Measurements from ENCODE around the gene XPC.

Gene XPC

GRCh38 chr3:14157951-14158350, 20.4 kb downstream of the XPC start:
- Histone ChIP-seq H3K27ac (ENCODE audit: low read length) (no peak overlapping the region), H3K79me2 (ENCODE audit: insufficient read depth, low read length) (no peaks in the 10 kb centered on the region), H3K4me3 (ENCODE audit: low read depth in 1 of 2, low read length in 2 of 2) (no peak overlapping the region), H3K9ac (ENCODE audit: low read depth, low read length) (no peak overlapping the region), H3K27me3 (ENCODE audit: insufficient read depth, low read length, poor library complexity) (no peaks in the 10 kb centered on the region), H3K4me2 (ENCODE audit: insufficient read depth, low read length) (no peak overlapping the region), H3K36me3 (ENCODE audit: insufficient read depth, low read length) (peaks cover 84% of the 10 kb centered on the region), H3K4me1 (ENCODE audit: insufficient read depth, low read length) (no peaks in the 10 kb centered on the region), H4K20me1 (ENCODE audit: insufficient read depth, low read length) (no peaks in the 10 kb centered on the region), H2AFZ (ENCODE audit: low read depth, low read length) (no peak overlapping the region), H3K9me3 (ENCODE audit: insufficient read depth, low read length, severe bottlenecking) (peaks cover 7% of the 10 kb centered on the region)
- no peak for TF ChIP-seq CTCF (IDR thresholded peaks at IDR 0.05; ENCODE audit: borderline replicate concordance, extremely low read depth, low read length, poor library complexity, severe bottlenecking)
- TF ChIP-seq EZH2 (IDR thresholded peaks at IDR 0.05; ENCODE audit: borderline replicate concordance, low read depth, low read length, severe bottlenecking): no peak
- no peak for DNase-seq
- ATAC-seq (ENCODE audit: insufficient read depth, low read depth): no peak

GRCh38 chr3:14156843-14157561, 21.4 kb downstream of the XPC start:
- H3K36me3 ChIP-seq (ENCODE audit: insufficient read depth, low read length): peaks cover 84% of the 10 kb centered on the region
- H3K79me2 ChIP-seq (ENCODE audit: insufficient read depth, low read length): no peaks in the 10 kb centered on the region
- H3K27ac ChIP-seq (ENCODE audit: low read length): no peak overlapping the region
- no peak overlapping the region for H3K9ac ChIP-seq (ENCODE audit: low read depth, low read length)
- ATAC-seq (ENCODE audit: insufficient read depth, low read depth) (no peak), DNase-seq (no peak)
- H3K27me3 ChIP-seq (ENCODE audit: insufficient read depth, low read length, poor library complexity): no peaks in the 10 kb centered on the region
- no peak overlapping the region for H2AFZ ChIP-seq (ENCODE audit: low read depth, low read length)
- no peak overlapping the region for H3K4me2 ChIP-seq (ENCODE audit: insufficient read depth, low read length)
- TF ChIP-seq EZH2 (IDR thresholded peaks at IDR 0.05; ENCODE audit: borderline replicate concordance, low read depth, low read length, severe bottlenecking): no peak
- no peak for TF ChIP-seq CTCF (IDR thresholded peaks at IDR 0.05; ENCODE audit: borderline replicate concordance, extremely low read depth, low read length, poor library complexity, severe bottlenecking)
- H3K9me3 ChIP-seq (ENCODE audit: insufficient read depth, low read length, severe bottlenecking): peaks cover 7% of the 10 kb centered on the region
- no peak overlapping the region for H3K4me3 ChIP-seq (ENCODE audit: low read depth in 1 of 2, low read length in 2 of 2)
- no peaks in the 10 kb centered on the region for H4K20me1 ChIP-seq (ENCODE audit: insufficient read depth, low read length)
- H3K4me1 ChIP-seq (ENCODE audit: insufficient read depth, low read length): no peaks in the 10 kb centered on the region

GRCh38 chr3:14156201-14156600, 22.2 kb downstream of the XPC start:
- Histone ChIP-seq H3K27ac (ENCODE audit: low read length) (no peak overlapping the region), H3K4me2 (ENCODE audit: insufficient read depth, low read length) (no peak overlapping the region), H3K9me3 (ENCODE audit: insufficient read depth, low read length, severe bottlenecking) (peaks cover 3% of the 10 kb centered on the region), H2AFZ (ENCODE audit: low read depth, low read length) (no peak overlapping the region), H3K27me3 (ENCODE audit: insufficient read depth, low read length, poor library complexity) (no peaks in the 10 kb centered on the region), H3K79me2 (ENCODE audit: insufficient read depth, low read length) (no peaks in the 10 kb centered on the region), H3K36me3 (ENCODE audit: insufficient read depth, low read length) (peaks cover 82% of the 10 kb centered on the region), H3K4me3 (ENCODE audit: low read depth in 1 of 2, low read length in 2 of 2) (no peak overlapping the region), H3K9ac (ENCODE audit: low read depth, low read length) (no peak overlapping the region), H4K20me1 (ENCODE audit: insufficient read depth, low read length) (no peaks in the 10 kb centered on the region; the same call in 1 of the 2 replicates), H3K4me1 (ENCODE audit: insufficient read depth, low read length) (no peaks in the 10 kb centered on the region)
- TF ChIP-seq CTCF (IDR thresholded peaks at IDR 0.05; ENCODE audit: borderline replicate concordance, extremely low read depth, low read length, poor library complexity, severe bottlenecking) (no peak), EZH2 (IDR thresholded peaks at IDR 0.05; ENCODE audit: borderline replicate concordance, low read depth, low read length, severe bottlenecking) (no peak)
- ATAC-seq (ENCODE audit: insufficient read depth, low read depth): no peak
- DNase-seq: no peak

Data from DND-41 (cell line).